GM23338 (cell line): ENCODE data around the gene ETFBKMT. TPM values are rescaled to one million over a fixed set of nuclear protein-coding genes. Genes with fewer than 3 reads are reported as not detected.
"Not testable (repeated sequence)": the region's sequence is repeated elsewhere in the genome, so short reads cannot be mapped to it uniquely, and the experiment has no call there.

Experiments used
- ATAC-seq: fragments of 200-7000 bp; cut with Tn5 transposase; 3 replicates; pipeline ENCODE4 v1.9.1; 2020
- DNase-seq: peaks from one replicate; pipeline ENCODE4 v3.0.0-alpha.2; 2015; ENCODE audit warnings: low spot score
- H2AFZ ChIP-seq: fragments of 200-600 bp; sonication (generic); 2 replicates; pipeline ENCODE4 v1.8.0; 2016; ENCODE audit warnings: antibody characterized with exemption, mild to moderate bottlenecking, moderate library complexity
- H3F3A ChIP-seq: fragments of 200-600 bp; sonication (generic); replicated peaks from 2 replicates; pipeline ENCODE4 v1.8.0; 2017; ENCODE audit warnings: antibody characterized with exemption, mixed run types, low read depth
- H3K27ac ChIP-seq: fragments of 200-600 bp; sonication (generic); 2 replicates; pipeline ENCODE4 v1.6.1; 2016; ENCODE audit warnings: low read depth
- H3K27me3 ChIP-seq: fragments of 200-600 bp; sonication (generic); 2 replicates; pipeline ENCODE4 v1.8.0; 2016; ENCODE audit warnings: mild to moderate bottlenecking, mixed run types, moderate library complexity; ENCODE audit not compliant: insufficient read depth
- H3K36me3 ChIP-seq: fragments of 200-600 bp; sonication (generic); 2 replicates; pipeline ENCODE4 v1.8.0; 2016; ENCODE audit warnings: mild to moderate bottlenecking; ENCODE audit not compliant: insufficient read depth
- H3K4me1 ChIP-seq: fragments of 200-600 bp; sonication (generic); 2 replicates; pipeline ENCODE4 v1.8.0; 2016; ENCODE audit warnings: mild to moderate bottlenecking, moderate library complexity; ENCODE audit not compliant: insufficient read depth
- H3K4me2 ChIP-seq: fragments of 200-600 bp; sonication (generic); 2 replicates; pipeline ENCODE4 v1.7.1; 2017; ENCODE audit warnings: mixed run types
- H3K4me3 ChIP-seq: fragments of 200-600 bp; sonication (generic); 2 replicates; pipeline ENCODE4 v1.6.1; 2016; ENCODE audit warnings: mixed run types
- H3K79me2 ChIP-seq: fragments of 200-600 bp; sonication (generic); replicated peaks from 2 replicates; pipeline ENCODE4 v1.8.0; 2017; ENCODE audit warnings: mild to moderate bottlenecking; ENCODE audit not compliant: insufficient read depth
- H3K9me2 ChIP-seq: fragments of 200-600 bp; sonication (generic); 2 replicates; pipeline ENCODE4 v1.8.0; 2017; ENCODE audit not compliant: insufficient read depth
- H4K20me1 ChIP-seq: fragments of 200-600 bp; sonication (generic); replicated peaks from 2 replicates; pipeline ENCODE4 v1.8.0; 2017; ENCODE audit warnings: mild to moderate bottlenecking; ENCODE audit not compliant: insufficient read depth
- H3K27ac Mint-ChIP-seq: 2 replicates; pipeline ENCODE4 v1.8.0; 2020; ENCODE audit warnings: inconsistent platforms, mild to moderate bottlenecking, moderate library complexity, mixed read lengths
- H3K27me3 Mint-ChIP-seq: 3 replicates; pipeline ENCODE4 v1.8.0; 2022; ENCODE audit warnings: low read depth, mild to moderate bottlenecking, moderate library complexity, mixed read lengths, inconsistent platforms; ENCODE audit not compliant: insufficient read depth, poor library complexity
- H3K36me3 Mint-ChIP-seq: 3 replicates; pipeline ENCODE4 v1.8.0; 2021; ENCODE audit warnings: low read depth, mild to moderate bottlenecking, inconsistent platforms, moderate library complexity, mixed read lengths
- H3K4me1 Mint-ChIP-seq: 3 replicates; pipeline ENCODE4 v1.8.0; 2020; ENCODE audit warnings: mild to moderate bottlenecking, inconsistent platforms, mixed read lengths
- H3K4me3 Mint-ChIP-seq: 3 replicates; pipeline ENCODE4 v1.8.0; 2021; ENCODE audit warnings: moderate library complexity, mild to moderate bottlenecking, inconsistent platforms, mixed read lengths
- H3K9me3 Mint-ChIP-seq: 3 replicates; pipeline ENCODE4 v1.8.0; 2020; ENCODE audit warnings: moderate library complexity, mild to moderate bottlenecking, inconsistent platforms, mixed read lengths
- CREB1 ChIP-seq: fragments of 250-450 bp; sonication (Bioruptor Pico); IDR thresholded peaks from 2 replicates; pipeline ENCODE4 v1.5.0; 2020; ENCODE audit warnings: low read depth, mild to moderate bottlenecking, moderate library complexity
- EZH2 ChIP-seq: fragments of 200-600 bp; sonication (generic); IDR thresholded peaks from one replicate; pipeline ENCODE4 v1.8.0; 2017; ENCODE audit warnings: antibody characterized with exemption, mild to moderate bottlenecking, low read depth; ENCODE audit not compliant: unreplicated experiment
- EZH2phosphoT487 ChIP-seq: fragments of 200-600 bp; sonication (generic); IDR thresholded peaks from one replicate; pipeline ENCODE4 v1.8.1; 2018; ENCODE audit warnings: antibody characterized with exemption; ENCODE audit not compliant: unreplicated experiment
- JUNB ChIP-seq: IDR thresholded peaks from one replicate; pipeline ENCODE4 v1.6.1; 2016; ENCODE audit warnings: antibody characterized with exemption; ENCODE audit not compliant: unreplicated experiment
- NANOG ChIP-seq: IDR thresholded peaks from 2 replicates; pipeline ENCODE4 v1.6.1; 2016; ENCODE audit warnings: antibody characterized with exemption, borderline replicate concordance
- POLR2AphosphoS5 ChIP-seq: IDR thresholded peaks from 2 replicates; pipeline ENCODE4 v1.6.1; 2016; ENCODE audit warnings: antibody characterized with exemption, low read depth
- REST ChIP-seq: IDR thresholded peaks from one replicate; pipeline ENCODE4 v1.6.1; 2018; ENCODE audit warnings: antibody characterized with exemption; ENCODE audit not compliant: unreplicated experiment
- STAT1 ChIP-seq: IDR thresholded peaks from one replicate; pipeline ENCODE4 v1.6.1; 2016; ENCODE audit warnings: antibody characterized with exemption; ENCODE audit not compliant: unreplicated experiment
- ZNF114 ChIP-seq: fragments of 250-450 bp; sonication (Bioruptor Pico); IDR thresholded peaks from 2 replicates; pipeline ENCODE4 v1.5.0; 2020; ENCODE audit warnings: mild to moderate bottlenecking, moderate library complexity
- ZNF331 ChIP-seq: fragments of 250-450 bp; sonication (Bioruptor Pico); IDR thresholded peaks from 2 replicates; pipeline ENCODE4 v1.5.0; 2020; ENCODE audit warnings: low read depth, mild to moderate bottlenecking, moderate library complexity
- polyA plus RNA-seq: library from polyadenylated mRNA; unstranded; fragments of >200 nt; fragmentation: Nextera tagmentation; extraction: Ambion mirVana; gene quantifications from 2 replicates; pipeline ENCODE4 v1.2.1, GENCODE V29; 2016
- total RNA-seq: library from RNA; depleted of rRNA; stranded (reverse); fragments of >200 nt; shearing (Covaris generic); gene quantifications from 2 replicates; pipeline ENCODE4 v1.2.3, GENCODE V29; 2014
- TF ChIP-seq, protein P1 (sequence below), 2 experiments: fragments of 200-600 bp in 1 of 2; sonication (generic) in 1 of 2; conservative IDR thresholded peaks; 2 replicates each; pipeline versions ENCODE4 v1.5.1 to v1.6.1; 2016 to 2017; ENCODE audit warnings: antibody characterized with exemption in 2 of 2, low read depth in 2 of 2, mild to moderate bottlenecking in 2 of 2, moderate library complexity in 1 of 2

The ETFBKMT gene
- total and polyA plus RNA-seq, 2 experiments from 2014 or later = 0.79 to 3.2 TPM

DNA sequence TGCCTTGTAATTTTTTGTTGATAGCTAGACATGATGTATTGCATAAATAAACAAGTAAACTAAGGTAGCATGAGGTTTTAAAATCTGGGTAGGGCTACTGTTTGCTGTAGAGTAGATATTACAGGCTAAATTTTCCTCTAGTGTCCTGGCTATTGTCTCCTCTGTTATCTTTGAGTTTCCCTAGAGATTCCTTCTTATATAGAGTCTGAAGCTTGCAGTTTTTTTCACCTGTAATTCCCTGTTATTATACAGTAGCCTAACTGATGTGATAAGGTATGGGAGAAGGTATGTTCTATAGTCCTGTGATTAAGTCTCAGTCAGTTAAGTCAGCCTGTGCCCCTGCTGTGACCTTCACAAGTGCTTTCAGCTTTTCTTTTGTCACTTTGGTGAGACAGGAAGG lies 9.5 kb downstream of the ETFBKMT start (continued):
- TF ChIP-seq, protein P1, sequence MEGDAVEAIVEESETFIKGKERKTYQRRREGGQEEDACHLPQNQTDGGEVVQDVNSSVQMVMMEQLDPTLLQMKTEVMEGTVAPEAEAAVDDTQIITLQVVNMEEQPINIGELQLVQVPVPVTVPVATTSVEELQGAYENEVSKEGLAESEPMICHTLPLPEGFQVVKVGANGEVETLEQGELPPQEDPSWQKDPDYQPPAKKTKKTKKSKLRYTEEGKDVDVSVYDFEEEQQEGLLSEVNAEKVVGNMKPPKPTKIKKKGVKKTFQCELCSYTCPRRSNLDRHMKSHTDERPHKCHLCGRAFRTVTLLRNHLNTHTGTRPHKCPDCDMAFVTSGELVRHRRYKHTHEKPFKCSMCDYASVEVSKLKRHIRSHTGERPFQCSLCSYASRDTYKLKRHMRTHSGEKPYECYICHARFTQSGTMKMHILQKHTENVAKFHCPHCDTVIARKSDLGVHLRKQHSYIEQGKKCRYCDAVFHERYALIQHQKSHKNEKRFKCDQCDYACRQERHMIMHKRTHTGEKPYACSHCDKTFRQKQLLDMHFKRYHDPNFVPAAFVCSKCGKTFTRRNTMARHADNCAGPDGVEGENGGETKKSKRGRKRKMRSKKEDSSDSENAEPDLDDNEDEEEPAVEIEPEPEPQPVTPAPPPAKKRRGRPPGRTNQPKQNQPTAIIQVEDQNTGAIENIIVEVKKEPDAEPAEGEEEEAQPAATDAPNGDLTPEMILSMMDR (conservative IDR thresholded peaks at IDR 0.05; ENCODE audit: low read depth in 2 of 2) = no peak
- no peak for TF ChIP-seq NANOG
- TF ChIP-seq CREB1 = no peak

- peaks cover 52% of the 10 kb centered on the region for H3K36me3 Mint-ChIP-seq
- not testable (repeated sequence) for H3K27ac Mint-ChIP-seq, H3K27ac ChIP-seq, H4K20me1 ChIP-seq, H3K4me3 Mint-ChIP-seq, H3K4me1 ChIP-seq, H2AFZ ChIP-seq, H3K4me3 ChIP-seq, ATAC-seq, H3K4me2 ChIP-seq, H3K9me2 ChIP-seq, DNase-seq, H3K27me3 ChIP-seq, H3K79me2 ChIP-seq, H3K27me3 Mint-ChIP-seq, H3F3A ChIP-seq
- peaks cover 13% of the 10 kb centered on the region for H3K4me1 Mint-ChIP-seq
- H3K36me3 ChIP-seq = peaks cover 11% of the 10 kb centered on the region
- H3K9me3 Mint-ChIP-seq = peaks cover 54% of the 10 kb centered on the region
Observed at GRCh38 chr12:31669582-31669981, 10.1 kb downstream of the ETFBKMT start.

GRCh38 chr12:31672521-31672920 lies 13.0 kb downstream of the ETFBKMT start:
- Histone ChIP-seq H3K36me3 (no peaks in the 10 kb centered on the region; the same call in 1 of the 2 replicates), H3K27me3 (no peaks in the 10 kb centered on the region), H3F3A (no peaks in the 10 kb centered on the region), H3K9me2 (no peaks in the 10 kb centered on the region), H3K79me2 (no peaks in the 10 kb centered on the region), H3K4me2 (no peak overlapping the region), H2AFZ (no peak overlapping the region), H3K4me3 (no peak overlapping the region), H4K20me1 (no peaks in the 10 kb centered on the region), H3K4me1 (peaks cover 6% of the 10 kb centered on the region; the same call in 1 of the 2 replicates), H3K27ac (no peak overlapping the region)
- Mint-ChIP-seq H3K4me3 (no peak overlapping the region), H3K36me3 (peaks cover 38% of the 10 kb centered on the region; the same call in 2 of the 3 replicates), H3K4me1 (peaks cover 13% of the 10 kb centered on the region), H3K9me3 (peaks cover 35% of the 10 kb centered on the region), H3K27ac (no peak overlapping the region), H3K27me3 (no peaks in the 10 kb centered on the region)
- ATAC-seq (no peak), DNase-seq (no peak)
- TF ChIP-seq POLR2AphosphoS5 (no peak), STAT1 (no peak), EZH2 (no peak), NANOG (no peak), REST (no peak), EZH2phosphoT487 (no peak), ZNF331 (no peak), JUNB (no peak), ZNF114 (no peak)
